Right cardiac atrium (tissue), 5 donors: ENCODE results near the gene GPC5. TPM values are rescaled to one million over a fixed set of nuclear protein-coding genes. Genes with fewer than 3 reads are reported as not detected.
A peak's percentile ranks its signal among the peaks of the same experiment; 100 is the strongest.
"Not testable (repeated sequence)": the region's sequence is repeated elsewhere in the genome, so short reads cannot be mapped to it uniquely, and the experiment has no call there.

Source experiments
- ATAC-seq, 2 donors: fragments of 200-7000 bp; cut with Tn5 transposase; one replicate each; pipeline versions ENCODE4 v1.8.0 to v1.9.1; 2020; ENCODE audit warnings: moderate library complexity in 2 of 2, mild to moderate bottlenecking in 1 of 2
- DNase-seq, 3 donors: peaks; one replicate each; pipeline ENCODE4 v3.0.0-alpha.2; 2020
- H3K27ac ChIP-seq: one replicate; pipeline ENCODE4 v1.5.1; 2013; ENCODE audit warnings: mild to moderate bottlenecking, low read length, control low read depth, moderate library complexity
- H3K27me3 ChIP-seq: one replicate; pipeline ENCODE4 v1.6.1; 2013; ENCODE audit not compliant: control insufficient read depth, insufficient read depth
- H3K4me1 ChIP-seq: one replicate; pipeline ENCODE4 v1.6.1; 2013; ENCODE audit warnings: low read length; ENCODE audit not compliant: control insufficient read depth, insufficient read depth
- H3K4me3 ChIP-seq: one replicate; pipeline ENCODE4 v1.5.1; 2013; ENCODE audit warnings: low read length, control low read depth
- H3K9me3 ChIP-seq: one replicate; pipeline ENCODE4 v1.6.1; 2013; ENCODE audit warnings: low read length; ENCODE audit not compliant: control insufficient read depth
- WGBS: extraction: QIAGEN DNeasy Blood & Tissue Kit; methylation state at CpG from one replicate; pipeline ENCODE4 v1.1.7; 2013; 5-methylcytosine and 5-hydroxymethylcytosine counted together
- intact Hi-C, 4 donors: fragments of 100-400 bp; cut with DNase I; formaldehyde crosslinking; loops; one replicate each; pipeline versions ENCODE4 v1.11.0 to v1.14.0; 2022 to 2023
- long read RNA-seq, 4 donors: library from polyadenylated mRNA; unstranded; transcript quantifications; one replicate each; pipeline ENCODE4 v2.0.0, GENCODE V29; 2020 to 2021
- polyA plus RNA-seq: library from polyadenylated mRNA; stranded (reverse); fragments of 200-250 nt; gene quantifications from one replicate; pipeline ENCODE4 v1.2.3, GENCODE V29; 2013
- total RNA-seq, 4 donors: library from RNA; stranded (reverse); fragmentation: NEBNext Ultra II Directional; extraction: Animal tissue kit (Norgen Biotek cat#: 25700); gene quantifications; one replicate each; pipeline ENCODE4 v1.2.1, GENCODE V29; 2021
- donor health status: healthy with polysubstance abuse.
- donor health status: DM: no; HTN: yes; CAD: no.
- donor health status: DM: no; HTN: no; CAD: no.
- donor health status: DM: no; HTN: yes; CAD: no; lungs with severe emphysema.
- donor health status: DM: yes; HTN: yes; CAD: no.

The GPC5 gene
- total RNA-seq (1 to 10 TPM in 3 of 4 donors, under 1 TPM in 1; 0.99 to 4.3 (median 2.6) TPM), polyA plus RNA-seq (1.6 TPM)
- long read RNA-seq, donor 1, partial matches to known transcripts, result 0 of 11 reads
- long read RNA-seq, donor 1, other reads (novel, unspliced or antisense), result 11 of 11 reads
- long read RNA-seq, donor 2, partial matches to known transcripts, result 0 of 1 reads
- long read RNA-seq, donor 2, other reads (novel, unspliced or antisense), result 1 of 1 reads
- long read RNA-seq, donor 3, partial matches to known transcripts, result 1 of 7 reads
- long read RNA-seq, donor 3, other reads (novel, unspliced or antisense), result 6 of 7 reads
- long read RNA-seq, donor 4, partial matches to known transcripts, result 0 of 3 reads
- long read RNA-seq, donor 4, other reads (novel, unspliced or antisense), result 3 of 3 reads

- peak within 1 kb of the TSS; percentile 26 for H3K4me3 ChIP-seq
- H3K27me3 ChIP-seq, result peaks cover 2% of the 10 kb centered on the region
- peak; percentile 99 to 100 for ATAC-seq
- intact Hi-C loops, result no loop called here
- DNase-seq, result peak; percentile 80 to 91 (median 90)
- under 1% methylated on average over 76 of the region's 76 CpGs for WGBS
- H3K27ac ChIP-seq, result no peak within 1 kb of the TSS
- no peaks in the 10 kb centered on the region for H3K9me3 ChIP-seq
- H3K4me1 ChIP-seq, result no peaks in the 10 kb centered on the region
Observed at GRCh38 chr13:91398413-91399188, at the start of gene GPC5. TSS of gene GPC5 (plus strand) at chr13:91398621.

DNA sequence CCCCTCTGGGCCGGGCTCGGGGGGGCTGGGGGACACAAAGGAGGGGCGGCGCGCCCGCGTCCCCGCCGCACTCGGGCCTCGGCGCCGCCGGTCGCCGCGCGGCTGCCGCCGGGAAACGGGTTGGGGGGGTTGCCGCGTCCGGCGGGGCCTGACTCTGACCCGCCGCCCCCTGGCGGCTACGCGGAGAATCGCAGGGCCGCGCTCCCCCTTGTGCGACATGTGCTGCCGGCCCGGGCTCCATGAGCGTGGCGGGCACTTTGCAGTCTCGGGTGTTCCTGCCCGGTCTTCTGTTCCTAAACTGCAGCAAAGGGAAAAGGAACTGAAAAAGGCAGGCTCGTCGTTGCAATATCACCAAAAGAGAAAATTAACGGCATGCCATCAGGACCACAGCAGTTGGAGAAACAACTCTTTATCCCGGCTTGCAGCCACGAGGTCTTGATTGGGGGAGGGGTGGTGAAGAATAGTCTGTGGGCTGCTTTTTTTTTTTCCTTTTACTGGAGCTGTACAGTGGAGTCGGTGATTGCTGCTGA, 49.5 kb upstream of the GPC5 start:
- under 1% methylated on average over 46 of the region's 46 CpGs for WGBS
- DNase-seq, result peak; percentile 94 to 99 (median 98)
- H3K4me3 ChIP-seq, result peak overlapping the region; percentile 78
- intact Hi-C loops, result no loop called here
- H3K27me3 ChIP-seq, result no peaks in the 10 kb centered on the region
- ATAC-seq, result peak; percentile 86 to 89
- H3K27ac ChIP-seq, result peak overlapping the region; percentile 85
- no peaks in the 10 kb centered on the region for H3K4me1 ChIP-seq
- H3K9me3 ChIP-seq, result no peaks in the 10 kb centered on the region

GRCh38 chr13:91349992-91350911, 48.2 kb upstream of the GPC5 start:
- no peaks in the 10 kb centered on the region for H3K4me1 ChIP-seq
- no peaks in the 10 kb centered on the region for H3K9me3 ChIP-seq
- WGBS, result 62% methylated on average over 5 of the region's 5 CpGs
- DNase-seq (no peak), ATAC-seq (no peak)
- H3K27ac ChIP-seq, result no peak overlapping the region
- no peaks in the 10 kb centered on the region for H3K27me3 ChIP-seq
- H3K4me3 ChIP-seq, result no peak overlapping the region
- intact Hi-C loops, result no loop called here

DNA sequence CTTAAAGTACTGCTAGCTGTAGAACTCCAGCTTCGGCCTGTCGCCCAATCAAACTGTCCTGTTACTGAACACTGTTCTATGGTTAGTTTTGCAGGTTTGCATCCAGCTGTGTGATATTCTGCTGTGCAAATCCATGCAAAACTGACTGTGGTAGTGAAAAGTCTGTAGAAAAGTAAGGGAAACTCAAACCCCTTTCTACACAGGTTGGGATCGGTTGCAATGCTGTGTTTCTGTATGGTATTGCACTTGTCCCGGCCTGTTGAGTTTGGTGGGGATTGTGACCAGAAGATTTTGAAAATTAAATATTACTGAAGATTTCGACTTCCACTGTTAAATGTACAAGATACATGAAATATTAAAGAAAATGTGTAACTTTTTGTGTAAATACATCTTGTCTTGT, 47.3 kb upstream of the GPC5 start:
- Histone ChIP-seq H3K27me3 (no peaks in the 10 kb centered on the region), H3K4me1 (no peaks in the 10 kb centered on the region), H3K4me3 (no peak overlapping the region), H3K27ac (no peak overlapping the region), H3K9me3 (no peaks in the 10 kb centered on the region)
- intact Hi-C loops, result no loop called here
- WGBS, result 86% methylated on average over 5 of the region's 5 CpGs
- no peak for DNase-seq
- no peak for ATAC-seq

GRCh38 chr13:91351980-91352379, 46.4 kb upstream of the GPC5 start:
- DNase-seq (no peak), ATAC-seq (no peak)
- H3K27ac ChIP-seq, result no peak overlapping the region
- 86% methylated on average over 2 of the region's 2 CpGs for WGBS
- intact Hi-C loops, result no loop called here
- no peaks in the 10 kb centered on the region for H3K9me3 ChIP-seq
- no peak overlapping the region for H3K4me3 ChIP-seq
- no peaks in the 10 kb centered on the region for H3K27me3 ChIP-seq
- H3K4me1 ChIP-seq, result no peaks in the 10 kb centered on the region

GRCh38 chr13:91352891-91353290, 45.5 kb upstream of the GPC5 start:
- ATAC-seq, H3K4me1 ChIP-seq, H3K27ac ChIP-seq, H3K4me3 ChIP-seq, H3K27me3 ChIP-seq, H3K9me3 ChIP-seq, intact Hi-C loops, DNase-seq: not testable (repeated sequence)
- WGBS, result 84% methylated on average over 7 of the region's 7 CpGs

GRCh38 chr13:91353494-91353893, 44.9 kb upstream of the GPC5 start:
- no peak for DNase-seq

GRCh38 chr13:91355099-91355825, 43.2 kb upstream of the GPC5 start:
- intact Hi-C loops, result no loop called here
- Histone ChIP-seq H3K4me3 (no peak overlapping the region), H3K27ac (no peak overlapping the region), H3K27me3 (no peaks in the 10 kb centered on the region), H3K4me1 (no peaks in the 10 kb centered on the region), H3K9me3 (no peaks in the 10 kb centered on the region)
- WGBS, result 95% methylated on average over 6 of the region's 6 CpGs
- no peak for DNase-seq
- no peak for ATAC-seq

More at GRCh38 chr13:91353494-91353893, 44.9 kb upstream of the GPC5 start:
- H3K27ac ChIP-seq, result no peak overlapping the region
- intact Hi-C loops, result no loop called here
- no peaks in the 10 kb centered on the region for H3K4me1 ChIP-seq
- no peak overlapping the region for H3K4me3 ChIP-seq
- H3K9me3 ChIP-seq, result no peaks in the 10 kb centered on the region
- 19% methylated on average over 1 of the region's 1 CpG for WGBS
- ATAC-seq, result no peak
- no peaks in the 10 kb centered on the region for H3K27me3 ChIP-seq

DNA sequence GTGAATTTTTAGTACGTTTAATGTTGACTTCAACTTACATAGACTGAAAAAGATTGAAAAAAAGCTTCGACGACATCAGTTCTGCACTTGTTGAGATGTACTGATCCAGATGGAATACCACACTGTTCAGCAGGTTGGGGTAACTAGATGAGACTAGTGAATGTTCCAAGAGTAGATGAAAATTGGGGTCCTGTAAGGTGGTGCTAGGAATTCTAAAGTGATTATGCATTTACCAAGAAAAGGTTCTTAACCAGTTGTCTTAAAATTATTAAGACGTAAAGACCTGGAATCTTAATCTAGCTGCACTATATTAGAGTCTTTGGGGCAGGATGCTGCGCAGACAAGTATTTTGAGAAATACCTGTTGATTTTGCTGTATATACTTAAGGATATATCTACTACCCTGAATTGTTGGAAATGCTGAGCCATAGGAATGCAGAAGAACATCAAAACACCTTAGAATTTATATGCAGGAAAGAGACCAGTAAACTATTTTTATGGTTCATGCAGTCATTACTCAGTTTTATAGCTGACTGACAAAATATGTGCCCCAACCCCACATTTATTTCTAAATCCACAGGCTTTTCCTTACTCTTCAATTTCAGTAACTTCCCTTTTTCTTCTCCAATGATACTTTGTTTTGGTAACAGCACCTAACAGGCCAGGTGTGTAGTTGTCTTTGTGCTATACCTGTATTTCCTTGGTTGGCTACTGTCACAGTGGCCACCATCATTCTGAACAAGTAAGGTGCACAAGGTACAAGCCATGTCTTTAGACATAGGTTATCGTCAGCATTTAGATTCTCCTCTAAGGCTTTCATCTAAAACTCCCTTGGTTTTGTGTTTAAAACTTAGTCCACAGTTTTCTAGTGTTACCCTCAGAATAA, 42.4 kb upstream of the GPC5 start:
- Histone ChIP-seq H3K27ac (no peak overlapping the region), H3K4me1 (no peaks in the 10 kb centered on the region), H3K27me3 (no peaks in the 10 kb centered on the region), H3K4me3 (no peak overlapping the region), H3K9me3 (no peaks in the 10 kb centered on the region)
- WGBS, result 94% methylated on average over 6 of the region's 6 CpGs
- intact Hi-C loops, result no loop called here
- DNase-seq (no peak), ATAC-seq (no peak)
